Measurements from ENCODE around the gene PEX13. TPM values are rescaled to one million over a fixed set of nuclear protein-coding genes. Genes with fewer than 3 reads are reported as not detected.

Gene PEX13
- total and polyA plus RNA-seq, 2 of the 4 experiments (the other 2 are of a cell fraction), result 12.1 to 34.8 TPM

GRCh38 chr2:60980071-60980815 lies 37.3 kb upstream of the PEX13 start:
- Histone ChIP-seq H2AK5ac (ENCODE audit: low read depth, low read length) (no peak overlapping the region), H2BK15ac (ENCODE audit: low read depth, low read length) (no peak overlapping the region), H2AFZ (replicated peaks; ENCODE audit: low read length, poor library complexity) (no peak overlapping the region), H3K4me2 (ENCODE audit: low read depth, low read length) (no peak overlapping the region), H3K14ac (replicated peaks; ENCODE audit: low read depth, low read length) (no peak overlapping the region), H3K4ac (ENCODE audit: low read depth, low read length) (no peak overlapping the region), H3K56ac (ENCODE audit: extremely low read depth, insufficient read depth, low read length) (no peak overlapping the region), H2BK20ac (ENCODE audit: low read depth, low read length) (no peak overlapping the region), H4K5ac (ENCODE audit: low read depth, low read length) (no peak overlapping the region), H2BK5ac (ENCODE audit: low read depth, low read length, poor library complexity, severe bottlenecking) (no peak overlapping the region), H3K9me3 (ENCODE audit: control insufficient read depth, insufficient read depth, low read length) (no peaks in the 10 kb centered on the region), H4K91ac (ENCODE audit: insufficient read depth, low read depth, low read length) (no peak overlapping the region), H3K23ac (ENCODE audit: low read depth, low read length) (no peak overlapping the region), H3K27me3 (ENCODE audit: control insufficient read depth, insufficient read depth, low read length) (no peaks in the 10 kb centered on the region), H3K36me3 (ENCODE audit: control insufficient read depth, insufficient read depth, low read length) (no peaks in the 10 kb centered on the region), H3K4me1 (ENCODE audit: control insufficient read depth, insufficient read depth, low read length) (no peaks in the 10 kb centered on the region; the same call in 1 of the 2 replicates), H2BK120ac (ENCODE audit: low read depth, low read length) (no peak overlapping the region), H3K9ac (ENCODE audit: low read depth, low read length) (no peak overlapping the region), H3K27ac (ENCODE audit: insufficient read depth, low read length) (no peak overlapping the region), H3K9me1 (ENCODE audit: insufficient read depth, low read length) (peaks cover 2% of the 10 kb centered on the region; the same call in 1 of the 2 replicates), H4K8ac (ENCODE audit: low read depth in 2 of 2, low read length in 2 of 2) (no peak overlapping the region), H4K20me1 (ENCODE audit: insufficient read depth, low read length) (no peaks in the 10 kb centered on the region), H3K79me1 (ENCODE audit: low read depth in 1 of 2, low read length in 2 of 2) (no peaks in the 10 kb centered on the region), H3K18ac (ENCODE audit: low read depth, low read length) (no peak overlapping the region), H2AK9ac (replicated peaks; ENCODE audit: low read depth, low read length, poor library complexity) (no peak overlapping the region), H3K4me3 (ENCODE audit: insufficient read depth, low read depth, low read length) (no peak overlapping the region)
- ATAC-seq (ENCODE audit: low read depth), result no peak
- TF ChIP-seq RAD21 (IDR thresholded peaks at IDR 0.05; ENCODE audit: low read length) (no peak), RFX5 (IDR thresholded peaks at IDR 0.05; ENCODE audit: low read depth, low read length) (no peak), FOS (IDR thresholded peaks at IDR 0.05; ENCODE audit: low read depth, low read length) (no peak), MAZ (IDR thresholded peaks at IDR 0.05; ENCODE audit: borderline replicate concordance, low read depth, low read length) (no peak), ELK1 (IDR thresholded peaks at IDR 0.05; ENCODE audit: borderline replicate concordance, low read depth, low read length) (no peak), RCOR1 (IDR thresholded peaks at IDR 0.05; ENCODE audit: insufficient replicate concordance, low read length) (no peak), NFE2L2 (IDR thresholded peaks at IDR 0.05; ENCODE audit: low read depth, low read length) (no peak), BHLHE40 (IDR thresholded peaks at IDR 0.05; ENCODE audit: low read depth, low read length) (no peak), CHD1 (IDR thresholded peaks at IDR 0.05; ENCODE audit: low read depth, low read length) (no peak), MAFK (IDR thresholded peaks at IDR 0.05; ENCODE audit: low read depth, low read length) (no peak), POLR2A (IDR thresholded peaks at IDR 0.05; ENCODE audit: low read depth, low read length) (no peak), MXI1 (IDR thresholded peaks at IDR 0.05; ENCODE audit: borderline replicate concordance, low read depth, low read length) (no peak), SMC3 (IDR thresholded peaks at IDR 0.05; ENCODE audit: low read depth, low read length) (no peak), CTCF (conservative IDR thresholded peaks at IDR 0.05; ENCODE audit: low read depth, low read length) (no peak), CEBPB (IDR thresholded peaks at IDR 0.05; ENCODE audit: low read depth, low read length) (no peak), USF2 (IDR thresholded peaks at IDR 0.05; ENCODE audit: low read depth, low read length) (no peak)
- POLR2A ChIA-PET (ENCODE audit: unreplicated experiment), result no interaction called here
- dilution Hi-C loops (cut with HindIII; ENCODE audit: low sequenced_read_pairs, unreplicated experiment), result no loop called here
- intact Hi-C loops (cut with micrococcal nuclease), result no loop called here
- in situ Hi-C loops (cut with MboI; ENCODE audit: low sequenced_read_pairs), result no loop called here
- no TSS peak for BruUV-seq (replicated peaks)
- no CpG with 5 or more reads among the region's 3 CpGs for whole genome bisulfite sequencing, 2 experiments (ENCODE audit: extremely low coverage in 2 of 2, insufficient read length in 1 of 2)
- CTCF ChIA-PET, result no interaction called here
- DNase-seq, result no peak
